Stimulated activated CD4-positive, alpha-beta T cell treated with anti-CD3 and anti-CD28 coated beads, TNF-alpha, amount 100 ng/mL, for 24 hours (primary cell): ENCODE data around the gene SYNM.

Experiments used
- DNase-seq, 3 experiments: peaks; one replicate each; pipeline ENCODE4 v3.0.0-alpha.2; 2020; ENCODE audit warnings: low read depth in 3 of 3

The SYNM gene

GRCh38 chr15:99122831-99123712 lies 18.2 kb downstream of the SYNM start:
- no peak for DNase-seq

GRCh38 chr15:99123713-99124451 lies 19.0 kb downstream of the SYNM start:
- DNase-seq, result no peak

GRCh38 chr15:99124641-99125040 lies 19.8 kb downstream of the SYNM start:
- no peak for DNase-seq

DNA sequence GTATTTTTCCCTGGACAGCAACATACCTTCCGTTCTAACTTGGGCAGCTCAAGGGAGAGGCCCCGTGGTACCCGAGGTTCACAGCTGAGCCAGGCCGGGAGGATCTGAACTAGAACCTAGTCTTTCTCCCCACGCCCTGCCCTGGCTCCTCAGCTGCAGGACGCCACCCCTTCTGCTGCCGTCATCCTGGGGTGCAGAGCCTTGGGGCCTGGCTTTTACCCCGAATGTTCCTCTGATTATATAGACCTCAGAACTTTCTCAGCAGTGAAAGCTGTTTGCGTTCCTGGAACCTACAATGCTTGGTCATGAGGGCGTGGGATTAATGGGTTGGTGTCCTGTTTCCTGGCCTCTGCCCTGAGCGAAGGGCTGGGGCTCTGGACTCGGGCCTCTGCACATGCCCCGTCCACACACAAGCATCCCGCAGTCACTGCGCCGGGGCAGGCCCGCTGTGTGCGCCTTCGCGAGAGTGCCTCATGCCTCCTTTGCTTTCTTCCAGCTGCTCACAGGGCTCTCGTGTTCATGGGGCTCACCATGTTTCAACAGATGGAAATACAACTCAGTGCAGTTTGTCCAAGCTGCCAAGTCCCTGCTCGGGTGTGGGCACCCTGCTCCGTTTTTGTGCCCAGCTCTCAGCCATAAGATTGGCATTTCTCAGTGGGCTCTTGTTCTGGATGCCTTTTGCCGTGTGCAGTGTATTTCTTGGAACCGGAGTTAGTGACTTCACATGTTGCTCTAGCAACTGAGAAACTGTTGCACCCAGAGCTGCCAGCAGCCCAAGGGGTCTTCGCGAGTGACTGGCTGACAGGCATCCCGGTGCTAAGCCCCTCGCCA lies 20.4 kb downstream of the SYNM start:
- no peak for DNase-seq

DNA sequence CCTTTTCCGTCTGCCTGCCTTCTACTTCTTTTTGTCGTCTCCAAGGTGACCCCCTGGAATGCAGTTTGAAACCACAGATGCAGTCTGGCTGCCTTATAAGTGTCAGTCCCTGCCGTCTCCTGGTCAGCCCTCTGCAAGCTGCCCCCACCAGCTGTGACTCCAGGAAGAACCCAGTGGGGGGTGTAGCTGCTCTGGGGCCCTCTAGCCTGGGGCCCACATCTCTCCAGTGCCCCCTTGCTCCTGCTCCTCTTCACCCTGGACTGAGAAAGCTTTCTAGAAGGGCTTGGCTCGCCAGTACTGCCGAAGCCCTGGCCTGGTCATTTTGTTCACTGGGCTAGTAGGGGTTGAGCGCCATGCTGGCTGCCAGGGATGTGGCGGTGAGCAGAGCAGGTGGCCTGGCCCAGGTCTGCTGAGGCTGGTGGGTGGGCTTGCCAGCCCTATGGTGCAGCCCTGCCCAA lies 21.3 kb downstream of the SYNM start:
- no peak for DNase-seq

- DNase-seq, result no peak
Observed at GRCh38 chr15:99126930-99127329, 22.1 kb downstream of the SYNM start.

- DNase-seq, result no peak
Observed at GRCh38 chr15:99127773-99128172, 22.9 kb downstream of the SYNM start.

DNA sequence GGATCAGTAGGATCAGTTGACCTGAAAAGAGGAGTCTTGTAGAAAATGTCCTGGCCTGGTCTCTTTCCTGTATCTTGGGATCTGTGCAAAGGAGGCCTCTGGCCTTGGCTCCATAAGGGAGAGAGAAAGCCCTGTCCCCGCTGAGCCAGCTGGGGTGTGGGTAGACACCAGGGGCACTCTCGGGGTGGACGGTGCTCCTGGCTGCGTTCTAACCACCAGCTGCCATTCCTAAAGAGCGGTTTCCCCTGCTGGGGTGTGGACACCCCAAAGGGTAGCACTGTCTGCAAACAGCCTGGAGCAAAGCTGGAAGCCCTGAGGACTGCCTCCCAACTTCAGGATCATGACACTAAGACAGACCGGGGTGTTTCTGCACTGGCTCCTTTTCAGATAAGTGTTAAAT lies 23.5 kb downstream of the SYNM start:
- no peak for DNase-seq

DNA sequence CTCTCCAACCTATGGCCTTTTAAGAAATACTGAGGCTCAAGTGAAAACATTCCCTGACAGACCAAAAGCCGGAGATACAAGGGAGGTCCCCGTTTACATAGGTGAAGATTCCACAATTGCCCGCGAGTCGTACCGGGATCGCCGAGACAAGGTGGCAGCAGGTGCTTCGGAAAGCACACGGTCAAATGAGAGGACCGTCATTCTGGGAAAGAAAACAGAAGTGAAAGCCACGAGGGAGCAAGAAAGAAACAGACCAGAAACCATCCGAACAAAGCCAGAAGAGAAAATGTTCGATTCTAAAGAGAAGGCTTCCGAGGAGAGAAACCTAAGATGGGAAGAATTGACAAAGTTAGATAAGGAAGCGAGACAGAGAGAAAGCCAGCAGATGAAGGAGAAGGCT lies 24.8 kb downstream of the SYNM start:
- no peak for DNase-seq

- DNase-seq, result no peak
Observed at GRCh38 chr15:99130314-99130713, 25.4 kb downstream of the SYNM start.

DNA sequence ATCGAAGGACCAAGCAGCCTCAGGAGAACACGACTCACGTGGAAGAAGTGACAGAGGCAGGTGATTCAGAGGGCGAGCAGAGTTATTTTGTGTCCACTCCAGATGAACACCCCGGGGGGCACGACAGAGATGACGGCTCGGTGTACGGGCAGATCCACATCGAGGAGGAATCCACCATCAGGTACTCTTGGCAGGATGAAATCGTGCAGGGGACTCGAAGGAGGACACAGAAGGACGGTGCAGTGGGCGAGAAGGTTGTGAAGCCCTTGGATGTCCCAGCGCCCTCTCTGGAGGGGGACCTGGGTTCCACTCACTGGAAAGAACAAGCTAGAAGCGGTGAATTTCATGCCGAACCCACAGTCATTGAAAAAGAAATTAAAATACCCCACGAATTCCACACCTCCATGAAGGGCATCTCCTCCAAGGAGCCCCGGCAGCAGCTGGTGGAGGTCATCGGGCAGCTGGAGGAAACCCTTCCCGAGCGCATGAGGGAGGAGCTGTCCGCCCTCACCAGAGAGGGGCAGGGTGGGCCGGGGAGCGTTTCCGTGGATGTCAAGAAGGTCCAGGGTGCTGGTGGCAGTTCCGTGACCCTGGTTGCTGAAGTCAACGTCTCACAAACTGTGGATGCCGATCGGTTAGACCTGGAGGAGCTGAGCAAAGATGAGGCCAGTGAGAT lies 26.0 kb downstream of the SYNM start:
- no peak for DNase-seq

DNA sequence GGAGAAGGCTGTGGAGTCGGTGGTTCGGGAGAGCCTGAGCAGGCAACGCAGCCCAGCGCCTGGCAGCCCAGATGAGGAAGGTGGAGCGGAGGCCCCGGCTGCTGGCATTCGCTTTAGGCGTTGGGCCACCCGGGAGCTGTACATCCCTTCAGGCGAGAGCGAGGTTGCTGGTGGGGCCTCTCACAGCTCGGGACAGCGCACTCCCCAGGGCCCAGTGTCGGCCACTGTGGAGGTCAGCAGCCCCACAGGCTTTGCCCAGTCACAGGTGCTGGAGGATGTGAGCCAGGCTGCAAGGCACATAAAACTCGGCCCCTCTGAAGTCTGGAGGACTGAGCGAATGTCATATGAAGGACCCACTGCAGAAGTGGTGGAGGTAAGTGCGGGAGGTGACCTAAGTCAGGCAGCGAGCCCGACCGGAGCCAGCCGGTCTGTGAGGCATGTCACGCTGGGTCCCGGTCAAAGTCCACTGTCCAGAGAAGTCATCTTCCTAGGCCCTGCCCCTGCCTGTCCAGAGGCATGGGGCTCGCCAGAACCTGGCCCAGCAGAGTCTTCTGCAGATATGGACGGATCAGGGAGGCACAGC lies 26.7 kb downstream of the SYNM start:
- DNase-seq, result no peak

DNA sequence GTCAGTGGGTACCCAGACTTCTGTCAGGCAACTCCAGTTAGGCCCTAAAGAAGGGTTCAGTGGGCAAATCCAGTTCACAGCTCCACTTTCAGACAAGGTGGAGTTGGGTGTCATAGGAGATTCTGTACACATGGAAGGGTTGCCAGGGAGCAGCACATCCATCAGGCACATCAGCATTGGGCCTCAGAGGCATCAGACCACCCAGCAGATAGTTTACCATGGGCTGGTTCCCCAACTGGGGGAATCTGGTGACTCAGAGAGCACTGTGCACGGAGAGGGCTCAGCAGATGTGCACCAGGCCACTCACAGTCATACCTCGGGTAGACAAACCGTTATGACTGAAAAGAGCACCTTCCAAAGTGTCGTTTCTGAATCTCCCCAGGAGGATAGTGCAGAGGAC lies 27.2 kb downstream of the SYNM start:
- no peak for DNase-seq

GRCh38 chr15:99132634-99133287 lies 27.9 kb downstream of the SYNM start:
- no peak for DNase-seq

DNA sequence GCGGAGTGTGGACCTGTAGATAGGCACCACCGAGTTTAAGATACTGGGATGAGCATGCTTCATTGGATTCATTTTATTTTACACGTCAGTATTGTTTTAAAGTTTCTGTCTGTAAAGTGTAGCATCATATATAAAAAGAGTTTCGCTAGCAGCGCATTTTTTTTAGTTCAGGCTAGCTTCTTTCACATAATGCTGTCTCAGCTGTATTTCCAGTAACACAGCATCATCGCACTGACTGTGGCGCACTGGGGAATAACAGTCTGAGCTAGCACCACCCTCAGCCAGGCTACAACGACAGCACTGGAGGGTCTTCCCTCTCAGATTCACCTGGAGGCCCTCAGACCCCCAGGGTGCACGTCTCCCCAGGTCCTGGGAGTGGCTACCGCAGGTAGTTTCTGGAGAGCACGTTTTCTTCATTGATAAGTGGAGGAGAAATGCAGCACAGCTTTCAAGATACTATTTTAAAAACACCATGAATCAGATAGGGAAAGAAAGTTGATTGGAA lies 29.5 kb downstream of the SYNM start:
- no peak for DNase-seq

DNA sequence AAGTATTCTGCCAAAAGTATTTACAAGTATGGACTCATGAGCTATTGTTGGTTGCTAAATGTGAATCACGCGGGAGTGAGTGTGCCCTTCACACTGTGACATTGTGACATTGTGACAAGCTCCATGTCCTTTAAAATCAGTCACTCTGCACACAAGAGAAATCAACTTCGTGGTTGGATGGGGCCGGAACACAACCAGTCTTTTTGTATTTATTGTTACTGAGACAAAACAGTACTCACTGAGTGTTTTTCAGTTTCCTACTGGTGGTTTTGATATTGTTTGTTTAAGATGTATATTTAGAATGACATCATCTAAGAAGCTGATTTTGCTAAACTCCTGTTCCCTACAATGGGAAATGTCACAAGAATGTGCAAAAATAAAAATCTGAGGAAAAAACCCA lies 30.3 kb downstream of the SYNM start:
- no peak for DNase-seq

GRCh38 chr15:99137111-99137546 lies 32.2 kb downstream of the SYNM start:
- no peak for DNase-seq

- no peak for DNase-seq
Observed at GRCh38 chr15:99137877-99138276, 33.0 kb downstream of the SYNM start.

- no peak for DNase-seq
Observed at GRCh38 chr15:99138491-99138982, 33.7 kb downstream of the SYNM start.

DNA sequence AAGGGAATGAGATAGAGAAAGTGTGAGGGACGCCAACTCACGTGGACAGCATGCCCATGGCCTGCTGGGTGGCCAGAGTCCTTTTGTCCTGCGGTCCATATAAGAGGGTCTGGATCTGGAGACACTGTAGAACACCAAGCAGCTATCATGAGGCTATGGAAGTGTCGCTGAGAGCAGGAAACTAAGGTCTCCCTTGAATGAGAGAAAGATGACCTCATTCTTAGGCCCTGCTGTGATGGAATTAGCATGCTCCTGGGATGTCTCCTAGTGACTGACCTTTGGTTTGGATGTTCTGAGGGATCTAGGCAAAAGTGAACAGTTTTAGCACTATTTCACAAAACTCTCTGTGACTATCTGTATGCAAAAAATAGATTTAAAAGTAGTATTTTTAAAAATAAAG lies 34.4 kb downstream of the SYNM start:
- no peak for DNase-seq
